ENCODE data around the gene MYH15.

GRCh38 chr3:108462899-108463298 lies 47.5 kb downstream of the MYH15 start:
- TF ChIP-seq CTCF (conservative IDR thresholded peaks at IDR 0.05; ENCODE audit: low read length) (no peak), EZH2phosphoT487 (IDR thresholded peaks at IDR 0.05; ENCODE audit: borderline replicate concordance, low read depth, low read length) (no peak)

Measured in OCI-LY7 (cell line).